Lower leg skin (tissue), 4 donors: ENCODE results near the gene PRM3. TPM values are rescaled to one million over a fixed set of nuclear protein-coding genes. Genes with fewer than 3 reads are reported as not detected.
"Not testable (repeated sequence)": the region's sequence is repeated elsewhere in the genome, so short reads cannot be mapped to it uniquely, and the experiment has no call there.

ENCODE experiments used
- DNase-seq, 2 donors: peaks; one replicate each; pipeline ENCODE4 v3.0.0-alpha.2; 2019; ENCODE audit warnings: low spot score in 2 of 2
- H3K4me3 ChIP-seq: fragments of 200-600 bp; sonication (generic); 2 replicates; pipeline ENCODE4 v1.5.1; 2017; ENCODE audit warnings: mild to moderate bottlenecking, low read depth; ENCODE audit not compliant: poor library complexity, severe bottlenecking
- POLR2A ChIP-seq, 2 donors: fragments of 450-650 bp; IDR thresholded peaks; one replicate each; pipeline ENCODE4 v1.6.1; 2016 to 2017; ENCODE audit warnings: antibody characterized with exemption in 2 of 2, mild to moderate bottlenecking in 1 of 2, moderate library complexity in 1 of 2
- WGBS, 2 donors: methylation state at CpG; one replicate each; pipeline ENCODE4 v1.1.5; 2018; 5-methylcytosine and 5-hydroxymethylcytosine counted together
- intact Hi-C: fragments of 100-400 bp; cut with DNase I; formaldehyde crosslinking; loops from one replicate; pipeline ENCODE4 v1.15.0; 2023; ENCODE audit warnings: low total_unique reads
- total RNA-seq, 4 donors: library from RNA; depleted of rRNA; stranded (reverse); fragments of >200 nt; gene quantifications; one replicate each; pipeline ENCODE4 v1.1.0, GENCODE V29; 2016
- TF ChIP-seq, protein P1 (sequence below), 3 donors: fragments of 450-650 bp; IDR thresholded peaks; one replicate each; pipeline ENCODE4 v1.5.1; 2016; ENCODE audit warnings: antibody characterized with exemption in 3 of 3, mild to moderate bottlenecking in 3 of 3, moderate library complexity in 2 of 3

PRM3 gene
- total RNA-seq, 4 donors from 2014 or later: not detected

GRCh38 chr16:11291091-11291703, 17.8 kb upstream of the PRM3 start:
- DNase-seq: no peak
- TF ChIP-seq, protein P1, sequence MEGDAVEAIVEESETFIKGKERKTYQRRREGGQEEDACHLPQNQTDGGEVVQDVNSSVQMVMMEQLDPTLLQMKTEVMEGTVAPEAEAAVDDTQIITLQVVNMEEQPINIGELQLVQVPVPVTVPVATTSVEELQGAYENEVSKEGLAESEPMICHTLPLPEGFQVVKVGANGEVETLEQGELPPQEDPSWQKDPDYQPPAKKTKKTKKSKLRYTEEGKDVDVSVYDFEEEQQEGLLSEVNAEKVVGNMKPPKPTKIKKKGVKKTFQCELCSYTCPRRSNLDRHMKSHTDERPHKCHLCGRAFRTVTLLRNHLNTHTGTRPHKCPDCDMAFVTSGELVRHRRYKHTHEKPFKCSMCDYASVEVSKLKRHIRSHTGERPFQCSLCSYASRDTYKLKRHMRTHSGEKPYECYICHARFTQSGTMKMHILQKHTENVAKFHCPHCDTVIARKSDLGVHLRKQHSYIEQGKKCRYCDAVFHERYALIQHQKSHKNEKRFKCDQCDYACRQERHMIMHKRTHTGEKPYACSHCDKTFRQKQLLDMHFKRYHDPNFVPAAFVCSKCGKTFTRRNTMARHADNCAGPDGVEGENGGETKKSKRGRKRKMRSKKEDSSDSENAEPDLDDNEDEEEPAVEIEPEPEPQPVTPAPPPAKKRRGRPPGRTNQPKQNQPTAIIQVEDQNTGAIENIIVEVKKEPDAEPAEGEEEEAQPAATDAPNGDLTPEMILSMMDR (IDR thresholded peaks at IDR 0.05): no peak
- no peak for TF ChIP-seq POLR2A (IDR thresholded peaks at IDR 0.05)
- intact Hi-C loops: no loop called here
- H3K4me3 ChIP-seq: no peak overlapping the region
- WGBS, 2 donors: 69 to 82% methylated on average over 10 of the region's 10 CpGs

GRCh38 chr16:11290102-11290893, 16.9 kb upstream of the PRM3 start:
- no peak overlapping the region for H3K4me3 ChIP-seq
- WGBS, 2 donors: 93 to 96% methylated on average over 8 of the region's 8 CpGs
- intact Hi-C loops: no loop called here
- no peak for DNase-seq
- no peak for TF ChIP-seq POLR2A (IDR thresholded peaks at IDR 0.05)
- TF ChIP-seq, protein P1 (IDR thresholded peaks at IDR 0.05): no peak

GRCh38 chr16:11289696-11290095, 16.3 kb upstream of the PRM3 start:
- intact Hi-C loops, H3K4me3 ChIP-seq: not testable (repeated sequence)
- 92 to 94% methylated on average over 4 of the region's 4 CpGs for WGBS, 2 donors

DNA sequence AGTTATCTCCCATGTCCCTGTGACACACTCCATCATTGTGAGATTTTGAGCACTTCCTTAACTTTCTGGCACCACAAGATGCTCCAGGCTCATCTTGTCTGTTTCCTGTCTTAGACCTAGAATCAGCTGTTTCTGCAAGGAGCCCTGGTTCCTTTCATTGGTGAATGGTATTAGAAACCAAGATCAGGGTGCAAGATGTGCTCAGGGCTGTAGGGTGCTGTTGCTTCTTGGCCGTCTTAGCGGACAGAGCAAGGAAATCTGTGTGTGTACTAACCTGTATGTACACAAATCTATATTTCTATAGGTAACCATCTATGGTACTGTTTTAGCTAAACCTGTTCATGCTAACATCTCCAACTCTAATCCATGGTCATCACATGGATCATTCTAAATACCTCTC, 15.8 kb upstream of the PRM3 start:
- no peak overlapping the region for H3K4me3 ChIP-seq
- TF ChIP-seq, protein P1 (IDR thresholded peaks at IDR 0.05): no peak
- TF ChIP-seq POLR2A (IDR thresholded peaks at IDR 0.05): no peak
- WGBS, 2 donors: 95 to 98% methylated on average over 2 of the region's 2 CpGs
- intact Hi-C loops: no loop called here
- no peak for DNase-seq

More at GRCh38 chr16:11289696-11290095, 16.3 kb upstream of the PRM3 start:
- not testable (repeated sequence) for DNase-seq

GRCh38 chr16:11285842-11286241, 12.4 kb upstream of the PRM3 start:
- WGBS, 2 donors: 73 to 75% methylated on average over 2 of the region's 2 CpGs
- intact Hi-C loops: no loop called here
- TF ChIP-seq, protein P1 (IDR thresholded peaks at IDR 0.05): no peak

GRCh38 chr16:11283820-11284248, 10.4 kb upstream of the PRM3 start:
- 55 to 63% methylated on average over 4 of the region's 4 CpGs for WGBS, 2 donors
- no peak for DNase-seq
- intact Hi-C loops: no loop called here
- no peak overlapping the region for H3K4me3 ChIP-seq
- TF ChIP-seq, protein P1 (IDR thresholded peaks at IDR 0.05): no peak

More at GRCh38 chr16:11285842-11286241, 12.4 kb upstream of the PRM3 start:
- DNase-seq: no peak
- no peak overlapping the region for H3K4me3 ChIP-seq
